K562 (cell line): ENCODE data around the gene NCKAP1. TPM values are rescaled to one million over a fixed set of nuclear protein-coding genes. Genes with fewer than 3 reads are reported as not detected.
"Not testable (repeated sequence)": the region's sequence is repeated elsewhere in the genome, so short reads cannot be mapped to it uniquely, and the experiment has no call there.

Source experiments
- ATAC-seq: fragments of 200-7000 bp; cut with Tn5 transposase; 3 replicates; pipeline ENCODE4 v1.9.1; 2020; ENCODE audit warnings: moderate library complexity
- BruUV-seq: library from RNA; stranded (reverse); fragments of 400-500 nt; replicated peaks from 2 replicates; lab custom pipeline; 2021; lab: Mats Ljungman, UMichigan
- CTCF ChIA-PET: fragments of 300-600 bp; formaldehyde crosslinking; extraction: SDS; loops from one replicate; lab custom pipeline; 2021; ENCODE audit warnings: low intra/inter-chr PET ratio; lab: Yijun Ruan, JAX
- POLR2A ChIA-PET: fragments of 300-600, 350-650 bp; sonication (Branson Sonifier 250); formaldehyde crosslinking; extraction: SDS; loops from one replicate; lab custom pipeline; 2021; ENCODE audit warnings: antibody characterized with exemption, inconsistent platforms; lab: Yijun Ruan, JAX
- DNase-seq, 4 experiments: peaks; one replicate each; pipeline versions ENCODE4 v3.0.0 to v3.0.0-alpha.2; 2011 to 2018; ENCODE audit warnings: low spot score in 3 of 4, mixed read lengths in 3 of 4; ENCODE audit errors: extremely low read depth in 1 of 4
- FAIRE-seq: peaks from 2 replicates; lab custom pipeline; 2011; peaks lifted over from hg19 to GRCh38; lab: Jason Lieb, UNC
- H2AFZ ChIP-seq: 2 replicates; pipeline ENCODE4 v1.6.0; 2011; ENCODE audit warnings: low read depth, low read length, control low read depth, inconsistent platforms
- H3K27ac ChIP-seq: fragments of 200-600 bp; 3 replicates; pipeline ENCODE4 v1.8.0; 2011; ENCODE audit warnings: low read depth, mild to moderate bottlenecking, control low read depth, inconsistent platforms, low read length, moderate library complexity, mixed read lengths; ENCODE audit errors: extremely low read depth
- H3K27me3 ChIP-seq, 2 experiments: fragments of 300-600 bp in 1 of 2; 2 replicates in 1 of 2; 3 replicates in 1 of 2; pipeline versions ENCODE4 v1.6.0 to v1.8.0; 2011; ENCODE audit warnings: inconsistent platforms in 2 of 2, low read length in 2 of 2, mild to moderate bottlenecking in 1 of 2, mixed read lengths in 1 of 2, moderate library complexity in 1 of 2; ENCODE audit not compliant: control insufficient read depth in 2 of 2, insufficient read depth in 2 of 2
- H3K36me3 ChIP-seq: fragments of 300-600 bp; 3 replicates; pipeline ENCODE4 v1.8.0; 2011; ENCODE audit warnings: mild to moderate bottlenecking, low read length, inconsistent platforms; ENCODE audit not compliant: control insufficient read depth, insufficient read depth
- H3K4me1 ChIP-seq, 2 experiments: fragments of 200-600 bp in 1 of 2; replicated peaks in 1 of 2; 2 replicates in 1 of 2; 3 replicates in 1 of 2; pipeline versions ENCODE4 v1.5.1 to v1.8.0; 2011; ENCODE audit warnings: inconsistent platforms in 2 of 2, low read length in 2 of 2, mild to moderate bottlenecking in 1 of 2, mixed read lengths in 1 of 2, moderate library complexity in 1 of 2; ENCODE audit not compliant: control insufficient read depth in 2 of 2, insufficient read depth in 2 of 2
- H3K4me2 ChIP-seq: 2 replicates; pipeline ENCODE4 v1.6.1; 2011; ENCODE audit warnings: low read length, control low read depth, inconsistent platforms, mixed read lengths; ENCODE audit not compliant: insufficient read depth
- H3K4me3 ChIP-seq: fragments of 200-600 bp; sonication (generic), shearing (Covaris generic); 2 replicates; pipeline ENCODE4 v1.5.1; 2016; ENCODE audit warnings: control low read depth, inconsistent platforms
- H3K79me2 ChIP-seq: fragments of 200-600 bp; 3 replicates; pipeline ENCODE4 v1.8.0; 2011; ENCODE audit warnings: low read length, inconsistent platforms; ENCODE audit not compliant: control insufficient read depth, insufficient read depth
- H3K9ac ChIP-seq, 2 experiments: 2 replicates each; pipeline versions ENCODE4 v1.6.0 to v1.6.1; 2011; ENCODE audit warnings: low read depth in 2 of 2, low read length in 2 of 2, control low read depth in 1 of 2, inconsistent platforms in 1 of 2, mild to moderate bottlenecking in 1 of 2, mixed read lengths in 1 of 2; ENCODE audit not compliant: insufficient read depth in 1 of 2
- H3K9me1 ChIP-seq: one replicate; pipeline ENCODE4 v1.6.0; 2011; ENCODE audit warnings: inconsistent platforms, mild to moderate bottlenecking, low read length, moderate library complexity; ENCODE audit not compliant: control insufficient read depth, insufficient read depth
- H3K9me3 ChIP-seq: replicated peaks from 2 replicates; pipeline ENCODE4 v1.5.1; 2011; ENCODE audit warnings: low read depth, low read length, inconsistent platforms; ENCODE audit not compliant: control insufficient read depth, insufficient read depth
- H4K20me1 ChIP-seq: replicated peaks from 2 replicates; pipeline ENCODE4 v1.6.1; 2011; ENCODE audit warnings: low read length, inconsistent platforms, mixed read lengths; ENCODE audit not compliant: control insufficient read depth, insufficient read depth
- CBX3 ChIP-seq, 2 experiments: IDR thresholded peaks; 1 replicate in 1 of 2; 2 replicates in 1 of 2; pipeline ENCODE4 v1.6.1; 2012; ENCODE audit warnings: inconsistent platforms in 2 of 2, low read length in 2 of 2, borderline replicate concordance in 1 of 2, control low read depth in 1 of 2
- CBX5 ChIP-seq: IDR thresholded peaks from 2 replicates; pipeline ENCODE4 v1.6.1; 2014; ENCODE audit warnings: low read depth, borderline replicate concordance
- MCM7 ChIP-seq, 2 experiments: fragments of 450-650 bp; IDR thresholded peaks; 2 replicates each; pipeline ENCODE4 v1.6.1; 2016 to 2018
- TRIM28 ChIP-seq: fragments of 450-650 bp; IDR thresholded peaks from 2 replicates; pipeline ENCODE4 v1.6.1; 2017
- WGBS: fragments of 100-300 bp; shearing (Covaris generic); methylation state at CpG from one replicate; pipeline ENCODE4 v1.1.6; 2016; ENCODE audit warnings: low coverage, mixed read lengths; ENCODE audit not compliant: insufficient coverage; ENCODE audit errors: missing lambda C conversion rate; 5-methylcytosine and 5-hydroxymethylcytosine counted together
- in situ Hi-C: fragments of 300-500 bp; cut with MboI; formaldehyde crosslinking; loops from 4 replicates; pipeline ENCODE4 v1.15.0; 2018; ENCODE audit warnings: inconsistent platforms, mixed read lengths
- intact Hi-C: fragments of 100-400 bp; cut with micrococcal nuclease; formaldehyde crosslinking; loops from 2 replicates; pipeline ENCODE4 v1.14.2; 2022
- polyA plus RNA-seq, 8 experiments: library from polyadenylated mRNA; depleted of rRNA in 4 of 8; stranded (reverse) in 5 of 8; unstranded in 3 of 8; fragments of >200 nt; fragmentation: Nextera tagmentation in 2 of 8; fragmentation: Illumina TruSeq in 1 of 8; extraction: Ambion mirVana in 2 of 8; extraction: Trizol in 1 of 8; gene quantifications; 2 replicates each; pipeline versions ENCODE4 v1.2.1 to v1.2.3, GENCODE V29; 2011 to 2014; ENCODE audit warnings: inconsistent platforms in 1 of 8, missing spikeins in 1 of 8
- total RNA-seq, 7 experiments: library from RNA; depleted of rRNA in 6 of 7; stranded (reverse); fragments of >200 nt in 6 of 7; fragmentation: Illumina TruSeq in 2 of 7; extraction: Trizol in 2 of 7; gene quantifications; 2 replicates each; pipeline versions ENCODE4 v1.2.1 to v1.2.3, GENCODE V29; 2011 to 2021; ENCODE audit warnings: low replicate concordance in 1 of 7
- TF ChIP-seq, protein P1 (sequence below): IDR thresholded peaks from 2 replicates; pipeline ENCODE4 v1.6.1; 2016; ENCODE audit warnings: missing genetic modification characterization, missing compliant biosample characterization

Gene NCKAP1
- total and polyA plus RNA-seq, 9 of the 15 experiments (the other 6 are each of a cell fraction or from before 2014, with no cell fraction given): 34.0 to 153 (median 88.7) TPM

DNA sequence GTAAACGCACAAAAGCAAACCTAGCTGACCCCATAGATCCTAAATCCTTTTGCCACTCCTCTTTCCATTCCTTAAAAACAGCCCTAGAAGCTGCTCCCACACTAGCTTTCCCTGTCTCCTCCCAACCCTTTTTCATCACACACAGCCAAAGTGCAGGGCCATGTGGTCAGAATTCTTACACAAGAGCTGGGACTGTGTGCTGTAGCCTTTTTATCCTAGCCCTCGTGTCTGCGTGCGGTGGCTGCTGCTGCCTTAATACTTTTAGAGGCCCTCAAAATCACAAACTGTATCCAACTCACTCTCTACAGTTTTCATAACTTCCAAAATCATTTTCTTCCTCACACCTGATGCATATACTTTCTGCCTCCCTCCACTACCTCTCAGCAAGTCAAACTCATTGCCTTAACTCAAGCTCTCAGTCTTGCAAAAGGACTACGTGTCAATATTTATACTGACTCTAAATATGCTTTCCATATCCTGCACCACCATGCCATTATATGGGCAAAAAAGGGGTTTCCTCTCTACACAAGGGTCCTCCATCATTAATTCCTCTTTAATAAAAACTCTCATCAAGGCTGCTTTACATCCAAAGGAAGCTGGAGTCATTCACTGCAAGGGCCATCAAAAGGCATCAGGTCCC, 9.3 kb upstream of the NCKAP1 start:
- H3K36me3 ChIP-seq, in situ Hi-C loops, H3K4me2 ChIP-seq: not testable (repeated sequence)
- TF ChIP-seq TRIM28 (peak; percentile 75), CBX3 (IDR thresholded peaks at IDR 0.05; ENCODE audit: borderline replicate concordance in 1 of 2, low read length in 2 of 2) (peak in 1 of 2 experiments; percentile 89; a peak in 2 of 3 replicates), CBX5 (peak; percentile 92)
- TF ChIP-seq, all 486 proteins: peak for 3; not testable (repeated sequence) for 483
- WGBS: 41% methylated on average over 5 of the region's 5 CpGs
- H3K79me2 ChIP-seq, POLR2A ChIA-PET, H3K4me1 ChIP-seq, H3K9ac ChIP-seq, H3K9me1 ChIP-seq, FAIRE-seq, H3K27me3 ChIP-seq, H2AFZ ChIP-seq, ATAC-seq, BruUV-seq, intact Hi-C loops, DNase-seq, H3K9me3 ChIP-seq, CTCF ChIA-PET, H3K4me3 ChIP-seq, H3K27ac ChIP-seq, H4K20me1 ChIP-seq: not testable (repeated sequence)

DNA sequence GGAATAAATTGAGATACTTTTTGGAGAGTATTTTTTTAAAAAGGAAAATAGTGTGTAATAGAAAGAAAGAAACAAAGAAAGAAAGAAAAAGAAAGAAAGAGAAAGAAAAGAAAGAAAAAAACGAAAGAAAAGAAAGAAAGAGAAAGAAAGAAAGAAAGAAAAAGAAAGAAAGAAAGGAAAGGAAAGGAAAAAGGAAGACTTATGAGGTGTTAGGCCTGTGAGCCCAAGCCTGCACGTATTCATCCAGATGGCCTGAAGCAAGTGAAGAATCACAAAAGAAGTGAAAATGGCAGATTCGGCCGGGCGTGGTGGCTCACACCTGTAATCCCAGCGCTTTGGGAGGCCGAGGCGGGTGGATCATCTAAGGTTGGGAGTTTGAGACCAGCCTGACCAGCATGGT, 5.3 kb upstream of the NCKAP1 start:
- H3K4me1 ChIP-seq, H3K4me2 ChIP-seq, H4K20me1 ChIP-seq, H3K9me1 ChIP-seq, intact Hi-C loops, BruUV-seq, ATAC-seq, H3K9me3 ChIP-seq, CTCF ChIA-PET, H2AFZ ChIP-seq, H3K79me2 ChIP-seq, H3K27ac ChIP-seq, FAIRE-seq, H3K4me3 ChIP-seq, H3K9ac ChIP-seq, in situ Hi-C loops, H3K36me3 ChIP-seq, H3K27me3 ChIP-seq, DNase-seq: not testable (repeated sequence)
- TF ChIP-seq, protein P1, sequence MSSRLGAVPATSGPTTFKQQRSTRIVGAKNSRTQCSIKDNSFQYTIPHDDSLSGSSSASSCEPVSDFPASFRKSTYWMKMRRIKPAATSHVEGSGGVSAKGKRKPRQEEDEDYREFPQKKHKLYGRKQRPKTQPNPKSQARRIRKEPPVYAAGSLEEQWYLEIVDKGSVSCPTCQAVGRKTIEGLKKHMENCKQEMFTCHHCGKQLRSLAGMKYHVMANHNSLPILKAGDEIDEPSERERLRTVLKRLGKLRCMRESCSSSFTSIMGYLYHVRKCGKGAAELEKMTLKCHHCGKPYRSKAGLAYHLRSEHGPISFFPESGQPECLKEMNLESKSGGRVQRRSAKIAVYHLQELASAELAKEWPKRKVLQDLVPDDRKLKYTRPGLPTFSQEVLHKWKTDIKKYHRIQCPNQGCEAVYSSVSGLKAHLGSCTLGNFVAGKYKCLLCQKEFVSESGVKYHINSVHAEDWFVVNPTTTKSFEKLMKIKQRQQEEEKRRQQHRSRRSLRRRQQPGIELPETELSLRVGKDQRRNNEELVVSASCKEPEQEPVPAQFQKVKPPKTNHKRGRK (tag): peak; percentile 75
- 0 out of 4 replicates have a peak, but pooled peaks of 1 of the 2 experiments have one; percentile 25 for TF ChIP-seq MCM7 (IDR thresholded peaks at IDR 0.05)
- 44% methylated on average over 8 of the region's 8 CpGs for WGBS
- POLR2A ChIA-PET: interaction anchor here (1.0 kb wide), 1 partner anchor 12 kb away, joined by 3 read pairs; no protein-coding TSS in a partner anchor
